Measurements from ENCODE around the gene MEX3C. TPM values are rescaled to one million over a fixed set of nuclear protein-coding genes. Genes with fewer than 3 reads are reported as not detected.
A peak's percentile ranks its signal among the peaks of the same experiment; 100 is the strongest.

Gene MEX3C
- total RNA-seq, 1 donor from 2014 or later: 94.7 TPM

DNA sequence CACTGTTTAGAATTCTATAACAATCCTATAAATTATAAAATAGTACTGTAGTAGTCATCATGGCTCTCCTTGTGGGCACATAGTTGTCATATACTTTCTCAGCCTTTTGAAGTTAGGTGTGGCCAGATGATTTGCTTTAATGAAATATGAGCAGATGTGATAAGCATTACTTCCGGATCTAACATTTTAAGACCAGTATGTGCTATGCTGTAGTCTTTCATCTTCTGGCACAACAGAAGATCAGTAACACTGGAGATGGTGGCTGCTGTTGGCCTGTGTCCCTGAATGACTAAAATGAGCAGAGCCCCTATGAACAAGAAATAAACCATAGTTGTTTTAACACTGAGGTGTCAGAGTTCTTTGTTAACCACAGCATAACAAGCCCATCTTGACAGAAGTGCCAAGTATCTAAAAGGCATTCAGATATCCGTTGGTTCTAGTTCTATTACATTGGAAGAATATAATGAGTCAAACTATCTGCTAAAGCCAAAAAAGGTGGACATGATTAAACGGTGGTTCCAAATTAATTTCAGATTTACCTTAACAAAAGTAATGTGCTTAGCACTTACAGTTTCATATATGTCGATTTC, 6.3 kb downstream of the MEX3C start:
- peaks cover 20% of the 10 kb centered on the region for H3K9me3 Mint-ChIP-seq
- Histone ChIP-seq H3K9me3 (ENCODE audit: low read depth) (no peaks in the 10 kb centered on the region), H2AFZ (replicated peaks) (no peak overlapping the region), H3K9ac (no peak overlapping the region), H3K4me3 (no peak overlapping the region), H4K20me1 (ENCODE audit: low read depth) (peaks cover 92% of the 10 kb centered on the region), H3K4me1 (peaks cover 35% of the 10 kb centered on the region), H3K79me2 (ENCODE audit: low read depth) (peaks cover 100% of the 10 kb centered on the region), H3K36me3 (no peaks in the 10 kb centered on the region), H3K4me2 (peak overlapping the region; percentile 87), H3K27me3 (no peaks in the 10 kb centered on the region), H3F3A (ENCODE audit: low read depth) (peaks cover 11% of the 10 kb centered on the region), H3K27ac (no peak overlapping the region)
- H3K27ac Mint-ChIP-seq: no peak overlapping the region
- TF ChIP-seq EZH2phosphoT487 (IDR thresholded peaks at IDR 0.05) (no peak), EZH2 (IDR thresholded peaks at IDR 0.05) (no peak)
- TF ChIP-seq, protein P1, sequence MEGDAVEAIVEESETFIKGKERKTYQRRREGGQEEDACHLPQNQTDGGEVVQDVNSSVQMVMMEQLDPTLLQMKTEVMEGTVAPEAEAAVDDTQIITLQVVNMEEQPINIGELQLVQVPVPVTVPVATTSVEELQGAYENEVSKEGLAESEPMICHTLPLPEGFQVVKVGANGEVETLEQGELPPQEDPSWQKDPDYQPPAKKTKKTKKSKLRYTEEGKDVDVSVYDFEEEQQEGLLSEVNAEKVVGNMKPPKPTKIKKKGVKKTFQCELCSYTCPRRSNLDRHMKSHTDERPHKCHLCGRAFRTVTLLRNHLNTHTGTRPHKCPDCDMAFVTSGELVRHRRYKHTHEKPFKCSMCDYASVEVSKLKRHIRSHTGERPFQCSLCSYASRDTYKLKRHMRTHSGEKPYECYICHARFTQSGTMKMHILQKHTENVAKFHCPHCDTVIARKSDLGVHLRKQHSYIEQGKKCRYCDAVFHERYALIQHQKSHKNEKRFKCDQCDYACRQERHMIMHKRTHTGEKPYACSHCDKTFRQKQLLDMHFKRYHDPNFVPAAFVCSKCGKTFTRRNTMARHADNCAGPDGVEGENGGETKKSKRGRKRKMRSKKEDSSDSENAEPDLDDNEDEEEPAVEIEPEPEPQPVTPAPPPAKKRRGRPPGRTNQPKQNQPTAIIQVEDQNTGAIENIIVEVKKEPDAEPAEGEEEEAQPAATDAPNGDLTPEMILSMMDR (IDR thresholded peaks at IDR 0.05): no peak
- peaks cover 3% of the 10 kb centered on the region for H3K27me3 Mint-ChIP-seq (ENCODE audit: insufficient read depth, low read depth)
- peaks cover 62% of the 10 kb centered on the region for H3K36me3 Mint-ChIP-seq
- H3K4me3 Mint-ChIP-seq: no peak overlapping the region
- no peak for DNase-seq (ENCODE audit: low spot score)
- H3K4me1 Mint-ChIP-seq: peaks cover 26% of the 10 kb centered on the region

DNA sequence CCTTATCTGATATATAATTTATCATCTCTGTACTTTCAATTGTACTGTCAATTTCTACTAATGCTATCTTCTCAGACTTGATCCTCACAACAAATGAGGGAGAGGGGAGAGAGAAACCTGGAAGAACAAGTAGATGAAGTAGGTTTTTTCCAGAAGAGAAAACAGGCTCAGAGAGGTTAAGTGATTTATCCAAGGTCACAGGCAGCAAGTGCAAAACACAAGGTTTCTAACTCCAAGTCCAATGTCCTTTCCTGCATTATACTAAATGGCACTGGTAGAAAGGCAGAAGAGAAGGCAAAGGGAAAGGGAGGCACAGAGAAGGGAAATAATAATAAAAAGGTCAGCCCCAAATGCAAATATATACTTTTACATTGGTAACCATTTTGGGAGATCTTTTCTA, 7.5 kb downstream of the MEX3C start:
- Histone ChIP-seq H3K4me3 (no peak overlapping the region), H3K9ac (no peak overlapping the region), H3K27ac (no peak overlapping the region), H3K4me1 (peaks cover 35% of the 10 kb centered on the region), H2AFZ (replicated peaks) (no peak overlapping the region), H3K36me3 (no peaks in the 10 kb centered on the region), H3K9me3 (ENCODE audit: low read depth) (no peaks in the 10 kb centered on the region), H3F3A (ENCODE audit: low read depth) (peaks cover 3% of the 10 kb centered on the region), H3K79me2 (ENCODE audit: low read depth) (peaks cover 100% of the 10 kb centered on the region), H3K4me2 (no peak overlapping the region), H4K20me1 (ENCODE audit: low read depth) (peaks cover 95% of the 10 kb centered on the region), H3K27me3 (no peaks in the 10 kb centered on the region)
- TF ChIP-seq, protein P1 (IDR thresholded peaks at IDR 0.05): no peak
- TF ChIP-seq EZH2 (IDR thresholded peaks at IDR 0.05) (no peak), EZH2phosphoT487 (IDR thresholded peaks at IDR 0.05) (no peak)
- Mint-ChIP-seq H3K27me3 (ENCODE audit: insufficient read depth, low read depth) (no peaks in the 10 kb centered on the region), H3K36me3 (peaks cover 63% of the 10 kb centered on the region), H3K27ac (no peak overlapping the region), H3K4me3 (no peak overlapping the region), H3K4me1 (peaks cover 25% of the 10 kb centered on the region), H3K9me3 (peaks cover 25% of the 10 kb centered on the region)
- DNase-seq (ENCODE audit: low spot score): no peak

DNA sequence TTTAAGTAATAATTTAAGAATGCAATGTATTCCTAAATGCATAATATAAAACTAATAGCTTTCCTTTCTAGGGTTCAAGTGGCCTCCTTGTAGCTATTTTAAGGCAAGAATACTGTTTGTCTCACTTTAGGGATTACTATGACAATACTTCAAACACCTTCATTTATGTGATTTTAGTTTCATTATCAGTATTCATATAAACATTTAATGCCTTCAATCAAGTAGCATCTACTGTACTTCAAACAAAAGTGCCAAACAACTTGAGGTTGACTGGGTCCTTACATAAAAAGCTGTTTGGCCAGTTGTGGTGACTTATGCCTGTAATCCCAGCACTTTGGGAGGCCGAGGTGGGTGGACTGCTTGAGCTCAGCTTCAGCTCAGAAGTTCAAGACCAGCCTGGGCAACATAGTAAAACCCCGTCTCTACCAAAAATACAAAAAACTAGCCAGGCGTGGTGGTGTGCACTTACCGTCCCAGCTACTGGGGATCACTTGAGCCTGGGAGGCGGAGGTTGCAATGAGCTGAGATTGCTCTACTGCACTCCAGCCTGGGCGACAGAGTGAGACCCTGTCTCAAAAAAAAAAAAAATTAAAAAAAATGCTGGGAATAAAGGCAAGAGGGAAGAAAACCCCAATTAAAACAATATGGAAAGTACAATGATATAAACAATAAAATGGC, 9.3 kb downstream of the MEX3C start:
- H3K27me3 Mint-ChIP-seq (ENCODE audit: insufficient read depth, low read depth): no peaks in the 10 kb centered on the region
- H3K79me2 ChIP-seq (ENCODE audit: low read depth): peaks cover 100% of the 10 kb centered on the region
- no peaks in the 10 kb centered on the region for H3F3A ChIP-seq (ENCODE audit: low read depth)
- H3K27ac ChIP-seq: no peak overlapping the region
- no peak overlapping the region for H3K27ac Mint-ChIP-seq
- H3K4me3 Mint-ChIP-seq: no peak overlapping the region
- peaks cover 17% of the 10 kb centered on the region for H3K4me1 ChIP-seq
- H3K4me2 ChIP-seq: no peak overlapping the region
- no peak for DNase-seq (ENCODE audit: low spot score)
- no peaks in the 10 kb centered on the region for H3K9me3 ChIP-seq (ENCODE audit: low read depth)
- TF ChIP-seq EZH2phosphoT487 (IDR thresholded peaks at IDR 0.05) (no peak), EZH2 (IDR thresholded peaks at IDR 0.05) (no peak)
- TF ChIP-seq, protein P1 (IDR thresholded peaks at IDR 0.05): no peak
- H3K36me3 ChIP-seq: no peaks in the 10 kb centered on the region
- H3K4me1 Mint-ChIP-seq: peaks cover 10% of the 10 kb centered on the region
- H4K20me1 ChIP-seq (ENCODE audit: low read depth): peaks cover 90% of the 10 kb centered on the region
- peaks cover 73% of the 10 kb centered on the region for H3K36me3 Mint-ChIP-seq
- no peaks in the 10 kb centered on the region for H3K27me3 ChIP-seq
- H3K9ac ChIP-seq: no peak overlapping the region
- H3K4me3 ChIP-seq: no peak overlapping the region
- H2AFZ ChIP-seq (replicated peaks): no peak overlapping the region
- peaks cover 29% of the 10 kb centered on the region for H3K9me3 Mint-ChIP-seq
